H1 (cell line): ENCODE measurements around the gene SNX13.

ENCODE experiments used
- ATF3 ChIP-seq: IDR thresholded peaks from 2 replicates; pipeline ENCODE4 v1.6.1; 2011; ENCODE audit warnings: low read depth, mild to moderate bottlenecking, low read length; ENCODE audit not compliant: insufficient read depth
- CBX5 ChIP-seq: fragments of 300-800, 300-1000 bp; sonication (generic); IDR thresholded peaks from 2 replicates; pipeline ENCODE4 v1.7.1; 2016; ENCODE audit warnings: antibody characterized with exemption, low read length, low read depth
- CREB1 ChIP-seq: IDR thresholded peaks from 2 replicates; pipeline ENCODE4 v1.6.1; 2012; ENCODE audit warnings: inconsistent platforms
- E2F6 ChIP-seq: IDR thresholded peaks from 2 replicates; pipeline ENCODE4 v1.6.1; 2012; ENCODE audit warnings: inconsistent platforms
- EP300 ChIP-seq, 2 experiments: IDR thresholded peaks; 1 replicate in 1 of 2; 2 replicates in 1 of 2; pipeline ENCODE4 v1.6.1; 2011 to 2012; ENCODE audit warnings: low read depth in 2 of 2, low read length in 2 of 2, mild to moderate bottlenecking in 2 of 2, borderline replicate concordance in 1 of 2, inconsistent platforms in 1 of 2, moderate library complexity in 1 of 2
- EZH2 ChIP-seq: fragments of 200-600 bp; sonication (generic); IDR thresholded peaks from 2 replicates; pipeline ENCODE4 v1.7.1; 2012; ENCODE audit warnings: low read depth, mild to moderate bottlenecking, moderate library complexity, low read length, inconsistent platforms; ENCODE audit not compliant: severe bottlenecking
- POLR2A ChIP-seq, 2 experiments: IDR thresholded peaks; 1 replicate in 1 of 2; 2 replicates in 1 of 2; pipeline ENCODE4 v1.6.1; 2011; ENCODE audit warnings: low read depth in 2 of 2, low read length in 2 of 2, mild to moderate bottlenecking in 2 of 2; ENCODE audit errors: control extremely low read depth in 1 of 2
- POLR2AphosphoS5 ChIP-seq: IDR thresholded peaks from 2 replicates; pipeline ENCODE4 v1.6.1; 2011; ENCODE audit warnings: low read depth, low read length
- RFX5 ChIP-seq: IDR thresholded peaks from 2 replicates; pipeline ENCODE4 v1.6.1; 2011; ENCODE audit warnings: low read depth, low read length, improper control_type of control experiment, borderline replicate concordance
- SUZ12 ChIP-seq: fragments of 200-600 bp; sonication (generic); IDR thresholded peaks from 2 replicates; pipeline ENCODE4 v1.6.1; 2012; ENCODE audit warnings: mild to moderate bottlenecking, inconsistent platforms, low read length, moderate library complexity, mixed read lengths
- TF ChIP-seq, protein P1 (sequence below), 3 experiments: IDR thresholded peaks; 1 replicate in 2 of 3; 2 replicates in 1 of 3; pipeline versions ENCODE4 v1.5.1 to v1.6.1; 2011; ENCODE audit warnings: low read length in 3 of 3, mild to moderate bottlenecking in 3 of 3, inconsistent platforms in 2 of 3, low read depth in 1 of 3, moderate library complexity in 1 of 3; ENCODE audit not compliant: insufficient read depth in 1 of 3; ENCODE audit errors: control extremely low read depth in 1 of 3

GRCh38 chr7:17832242-17832641 is 108.1 kb downstream of the SNX13 start:
- no peak for TF ChIP-seq RFX5
- no peak for TF ChIP-seq E2F6
- TF ChIP-seq CREB1 = no peak
- TF ChIP-seq ATF3 = no peak
- TF ChIP-seq CBX5 = no peak
- no peak for TF ChIP-seq EP300 (IDR thresholded peaks at IDR 0.05; ENCODE audit: borderline replicate concordance in 1 of 2, low read depth in 2 of 2, low read length in 2 of 2)
- no peak for TF ChIP-seq POLR2AphosphoS5
- TF ChIP-seq EZH2 = no peak
- no peak for TF ChIP-seq POLR2A (IDR thresholded peaks at IDR 0.05; ENCODE audit: control extremely low read depth in 1 of 2, low read depth in 2 of 2, low read length in 2 of 2)
- TF ChIP-seq, protein P1, sequence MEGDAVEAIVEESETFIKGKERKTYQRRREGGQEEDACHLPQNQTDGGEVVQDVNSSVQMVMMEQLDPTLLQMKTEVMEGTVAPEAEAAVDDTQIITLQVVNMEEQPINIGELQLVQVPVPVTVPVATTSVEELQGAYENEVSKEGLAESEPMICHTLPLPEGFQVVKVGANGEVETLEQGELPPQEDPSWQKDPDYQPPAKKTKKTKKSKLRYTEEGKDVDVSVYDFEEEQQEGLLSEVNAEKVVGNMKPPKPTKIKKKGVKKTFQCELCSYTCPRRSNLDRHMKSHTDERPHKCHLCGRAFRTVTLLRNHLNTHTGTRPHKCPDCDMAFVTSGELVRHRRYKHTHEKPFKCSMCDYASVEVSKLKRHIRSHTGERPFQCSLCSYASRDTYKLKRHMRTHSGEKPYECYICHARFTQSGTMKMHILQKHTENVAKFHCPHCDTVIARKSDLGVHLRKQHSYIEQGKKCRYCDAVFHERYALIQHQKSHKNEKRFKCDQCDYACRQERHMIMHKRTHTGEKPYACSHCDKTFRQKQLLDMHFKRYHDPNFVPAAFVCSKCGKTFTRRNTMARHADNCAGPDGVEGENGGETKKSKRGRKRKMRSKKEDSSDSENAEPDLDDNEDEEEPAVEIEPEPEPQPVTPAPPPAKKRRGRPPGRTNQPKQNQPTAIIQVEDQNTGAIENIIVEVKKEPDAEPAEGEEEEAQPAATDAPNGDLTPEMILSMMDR (IDR thresholded peaks at IDR 0.05; ENCODE audit: control extremely low read depth in 1 of 3, insufficient read depth in 1 of 3, low read depth in 1 of 3, low read length in 3 of 3) = no peak
- TF ChIP-seq SUZ12 = no peak
